Right cardiac atrium (tissue), 5 donors: ENCODE data around the gene HADH. TPM values are rescaled to one million over a fixed set of nuclear protein-coding genes. Genes with fewer than 3 reads are reported as not detected.

Experiments used
- ATAC-seq, 2 donors: fragments of 200-7000 bp; cut with Tn5 transposase; one replicate each; pipeline versions ENCODE4 v1.8.0 to v1.9.1; 2020; ENCODE audit warnings: moderate library complexity in 2 of 2, mild to moderate bottlenecking in 1 of 2
- DNase-seq, 3 donors: peaks; one replicate each; pipeline ENCODE4 v3.0.0-alpha.2; 2020
- H3K27ac ChIP-seq: one replicate; pipeline ENCODE4 v1.5.1; 2013; ENCODE audit warnings: mild to moderate bottlenecking, low read length, control low read depth, moderate library complexity
- H3K27me3 ChIP-seq: one replicate; pipeline ENCODE4 v1.6.1; 2013; ENCODE audit not compliant: control insufficient read depth, insufficient read depth
- H3K4me1 ChIP-seq: one replicate; pipeline ENCODE4 v1.6.1; 2013; ENCODE audit warnings: low read length; ENCODE audit not compliant: control insufficient read depth, insufficient read depth
- H3K4me3 ChIP-seq: one replicate; pipeline ENCODE4 v1.5.1; 2013; ENCODE audit warnings: low read length, control low read depth
- H3K9me3 ChIP-seq: one replicate; pipeline ENCODE4 v1.6.1; 2013; ENCODE audit warnings: low read length; ENCODE audit not compliant: control insufficient read depth
- WGBS: extraction: QIAGEN DNeasy Blood & Tissue Kit; methylation state at CpG from one replicate; pipeline ENCODE4 v1.1.7; 2013; 5-methylcytosine and 5-hydroxymethylcytosine counted together
- intact Hi-C, 4 donors: fragments of 100-400 bp; cut with DNase I; formaldehyde crosslinking; loops; one replicate each; pipeline versions ENCODE4 v1.11.0 to v1.14.0; 2022 to 2023
- polyA plus RNA-seq: library from polyadenylated mRNA; stranded (reverse); fragments of 200-250 nt; gene quantifications from one replicate; pipeline ENCODE4 v1.2.3, GENCODE V29; 2013
- total RNA-seq, 4 donors: library from RNA; stranded (reverse); fragmentation: NEBNext Ultra II Directional; extraction: Animal tissue kit (Norgen Biotek cat#: 25700); gene quantifications; one replicate each; pipeline ENCODE4 v1.2.1, GENCODE V29; 2021
- donor health status: healthy with polysubstance abuse.
- donor health status: DM: no; HTN: yes; CAD: no.
- donor health status: DM: no; HTN: no; CAD: no.
- donor health status: DM: no; HTN: yes; CAD: no; lungs with severe emphysema.
- donor health status: DM: yes; HTN: yes; CAD: no.

Gene HADH
- total and polyA plus RNA-seq, 5 donors, result 137 to 174 (median 160) TPM

GRCh38 chr4:108031427-108032083, 41.9 kb downstream of the HADH start:
- Histone ChIP-seq H3K27me3 (no peaks in the 10 kb centered on the region), H3K9me3 (no peaks in the 10 kb centered on the region), H3K27ac (no peak overlapping the region), H3K4me3 (no peak overlapping the region), H3K4me1 (no peaks in the 10 kb centered on the region)
- intact Hi-C loops, result no loop called here
- WGBS, result 97% methylated on average over 4 of the region's 4 CpGs
- ATAC-seq, result no peak
- no peak for DNase-seq

GRCh38 chr4:108033348-108033747, 43.7 kb downstream of the HADH start:
- ATAC-seq, result peak in 1 of 2 donors; percentile 35
- no peak overlapping the region for H3K27ac ChIP-seq

GRCh38 chr4:108034565-108034964, 44.9 kb downstream of the HADH start:
- Histone ChIP-seq H3K4me3 (no peak overlapping the region), H3K27me3 (no peaks in the 10 kb centered on the region), H3K4me1 (no peaks in the 10 kb centered on the region), H3K9me3 (no peaks in the 10 kb centered on the region), H3K27ac (no peak overlapping the region)
- ATAC-seq (no peak), DNase-seq (no peak)
- intact Hi-C loops, result no loop called here
- 85% methylated on average over 7 of the region's 7 CpGs for WGBS

More at GRCh38 chr4:108033348-108033747, 43.7 kb downstream of the HADH start:
- no peaks in the 10 kb centered on the region for H3K4me1 ChIP-seq
- no peaks in the 10 kb centered on the region for H3K9me3 ChIP-seq
- no peak overlapping the region for H3K4me3 ChIP-seq
- intact Hi-C loops, result no loop called here
- DNase-seq, result no peak
- H3K27me3 ChIP-seq, result no peaks in the 10 kb centered on the region

GRCh38 chr4:108035691-108036090, 46.0 kb downstream of the HADH start:
- intact Hi-C loops, result no loop called here
- H3K27me3 ChIP-seq, result no peaks in the 10 kb centered on the region
- H3K9me3 ChIP-seq, result no peaks in the 10 kb centered on the region
- WGBS, result 87% methylated on average over 6 of the region's 6 CpGs
- no peaks in the 10 kb centered on the region for H3K4me1 ChIP-seq
- DNase-seq (no peak), ATAC-seq (no peak)
- H3K4me3 ChIP-seq, result no peak overlapping the region
- H3K27ac ChIP-seq, result no peak overlapping the region

- ATAC-seq, result no peak
- no peak for DNase-seq
- Histone ChIP-seq H3K9me3 (no peaks in the 10 kb centered on the region), H3K27me3 (no peaks in the 10 kb centered on the region), H3K4me3 (no peak overlapping the region), H3K27ac (no peak overlapping the region), H3K4me1 (no peaks in the 10 kb centered on the region)
- 75% methylated on average over 7 of the region's 7 CpGs for WGBS
- intact Hi-C loops, result no loop called here
These were observed 46.5 kb downstream of the HADH start for GRCh38 chr4:108036213-108036612.

- Histone ChIP-seq H3K27me3 (no peaks in the 10 kb centered on the region), H3K9me3 (no peaks in the 10 kb centered on the region), H3K4me3 (no peak overlapping the region), H3K27ac (no peak overlapping the region), H3K4me1 (no peaks in the 10 kb centered on the region)
- ATAC-seq (no peak), DNase-seq (no peak)
- WGBS, result 91% methylated on average over 2 of the region's 2 CpGs
- intact Hi-C loops, result no loop called here
These were observed 48.2 kb downstream of the HADH start for GRCh38 chr4:108037884-108038283.

- Histone ChIP-seq H3K9me3 (no peaks in the 10 kb centered on the region), H3K4me1 (no peaks in the 10 kb centered on the region), H3K27me3 (no peaks in the 10 kb centered on the region), H3K4me3 (no peak overlapping the region), H3K27ac (no peak overlapping the region)
- intact Hi-C loops, result no loop called here
- 90% methylated on average over 3 of the region's 3 CpGs for WGBS
- DNase-seq (no peak), ATAC-seq (no peak)
These were observed 53.2 kb downstream of the HADH start for GRCh38 chr4:108042927-108043326.

GRCh38 chr4:108043526-108043925, 53.8 kb downstream of the HADH start:
- H3K4me3 ChIP-seq, result no peak overlapping the region
- 82% methylated on average over 5 of the region's 5 CpGs for WGBS
- H3K9me3 ChIP-seq, result no peaks in the 10 kb centered on the region
- DNase-seq (no peak), ATAC-seq (peak in 1 of 2 donors; percentile 22)
- no peaks in the 10 kb centered on the region for H3K27me3 ChIP-seq
- H3K27ac ChIP-seq, result no peak overlapping the region
- intact Hi-C loops, result no loop called here
- no peaks in the 10 kb centered on the region for H3K4me1 ChIP-seq

GRCh38 chr4:108044951-108045686, 55.4 kb downstream of the HADH start:
- 78% methylated on average over 9 of the region's 9 CpGs for WGBS
- no peaks in the 10 kb centered on the region for H3K9me3 ChIP-seq
- H3K27me3 ChIP-seq, result no peaks in the 10 kb centered on the region
- no peak overlapping the region for H3K27ac ChIP-seq
- H3K4me3 ChIP-seq, result no peak overlapping the region
- ATAC-seq (no peak), DNase-seq (no peak)
- intact Hi-C loops, result no loop called here
- H3K4me1 ChIP-seq, result no peaks in the 10 kb centered on the region

- ATAC-seq (peak; percentile 59 to 64), DNase-seq (peak; percentile 48 to 79 (median 49))
- intact Hi-C loops, result no loop called here
- H3K9me3 ChIP-seq, result no peaks in the 10 kb centered on the region
- H3K27me3 ChIP-seq, result no peaks in the 10 kb centered on the region
- 43% methylated on average over 3 of the region's 3 CpGs for WGBS
- no peak overlapping the region for H3K27ac ChIP-seq
- no peaks in the 10 kb centered on the region for H3K4me1 ChIP-seq
- no peak overlapping the region for H3K4me3 ChIP-seq
These were observed 56.0 kb downstream of the HADH start for GRCh38 chr4:108045687-108046024.

- no peaks in the 10 kb centered on the region for H3K4me1 ChIP-seq
- H3K9me3 ChIP-seq, result no peaks in the 10 kb centered on the region
- no peaks in the 10 kb centered on the region for H3K27me3 ChIP-seq
- ATAC-seq, result no peak
- H3K4me3 ChIP-seq, result no peak overlapping the region
- intact Hi-C loops, result no loop called here
- WGBS, result 74% methylated on average over 2 of the region's 2 CpGs
- no peak overlapping the region for H3K27ac ChIP-seq
- DNase-seq, result no peak
These were observed 57.5 kb downstream of the HADH start for GRCh38 chr4:108047199-108047598.
